Ovary (tissue), 3 donors: ENCODE measurements around the gene SLC1A1.
"Not testable (repeated sequence)": the region's sequence is repeated elsewhere in the genome, so short reads cannot be mapped to it uniquely, and the experiment has no call there.

Source experiments
- EP300 ChIP-seq: sonication (generic); formaldehyde crosslinking; IDR thresholded peaks from one replicate; pipeline ENCODE4 v1.6.1; 2017; ENCODE audit warnings: antibody characterized with exemption
- POLR2A ChIP-seq: fragments of 450-650 bp; IDR thresholded peaks from one replicate; pipeline ENCODE4 v1.6.1; 2017; ENCODE audit warnings: antibody characterized with exemption, mild to moderate bottlenecking, moderate library complexity
- TF ChIP-seq, protein P1 (sequence below), 3 donors: fragments of 450-650 bp in 2 of 3; fragments of 200-600 bp in 1 of 3; IDR thresholded peaks; one replicate each; pipeline versions ENCODE4 v1.5.1 to v1.8.0; 2016 to 2022; ENCODE audit warnings: antibody characterized with exemption in 3 of 3, mild to moderate bottlenecking in 1 of 3
- donor health status: DM: no; HTN: no; CAD: no.

DNA sequence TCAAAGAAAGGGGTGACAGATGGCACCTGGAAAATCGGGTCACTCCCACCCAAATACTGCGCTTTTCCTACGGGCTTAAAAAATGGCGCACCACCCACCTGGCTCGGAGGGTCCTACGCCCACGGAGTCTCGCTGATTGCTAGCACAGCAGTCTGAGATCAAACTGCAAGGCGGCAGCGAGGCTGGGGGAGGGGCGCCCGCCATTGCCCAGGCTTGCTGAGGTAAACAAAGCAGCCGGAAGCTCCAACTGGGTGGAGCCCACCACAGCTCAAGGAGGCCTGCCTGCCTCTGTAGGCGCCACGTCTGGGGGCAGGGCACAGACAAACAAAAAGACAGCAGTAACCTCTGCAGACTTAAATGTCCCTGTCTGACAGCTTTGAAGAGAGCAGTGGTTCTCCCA, 115.8 kb downstream of the SLC1A1 start:
- TF ChIP-seq, protein P1, sequence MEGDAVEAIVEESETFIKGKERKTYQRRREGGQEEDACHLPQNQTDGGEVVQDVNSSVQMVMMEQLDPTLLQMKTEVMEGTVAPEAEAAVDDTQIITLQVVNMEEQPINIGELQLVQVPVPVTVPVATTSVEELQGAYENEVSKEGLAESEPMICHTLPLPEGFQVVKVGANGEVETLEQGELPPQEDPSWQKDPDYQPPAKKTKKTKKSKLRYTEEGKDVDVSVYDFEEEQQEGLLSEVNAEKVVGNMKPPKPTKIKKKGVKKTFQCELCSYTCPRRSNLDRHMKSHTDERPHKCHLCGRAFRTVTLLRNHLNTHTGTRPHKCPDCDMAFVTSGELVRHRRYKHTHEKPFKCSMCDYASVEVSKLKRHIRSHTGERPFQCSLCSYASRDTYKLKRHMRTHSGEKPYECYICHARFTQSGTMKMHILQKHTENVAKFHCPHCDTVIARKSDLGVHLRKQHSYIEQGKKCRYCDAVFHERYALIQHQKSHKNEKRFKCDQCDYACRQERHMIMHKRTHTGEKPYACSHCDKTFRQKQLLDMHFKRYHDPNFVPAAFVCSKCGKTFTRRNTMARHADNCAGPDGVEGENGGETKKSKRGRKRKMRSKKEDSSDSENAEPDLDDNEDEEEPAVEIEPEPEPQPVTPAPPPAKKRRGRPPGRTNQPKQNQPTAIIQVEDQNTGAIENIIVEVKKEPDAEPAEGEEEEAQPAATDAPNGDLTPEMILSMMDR (IDR thresholded peaks at IDR 0.05), result not testable (repeated sequence)
- TF ChIP-seq EP300, POLR2A: not testable (repeated sequence)
